ENCODE measurements around the gene IL22RA2. TPM values are rescaled to one million over a fixed set of nuclear protein-coding genes. Genes with fewer than 3 reads are reported as not detected.

Gene IL22RA2
- total and polyA plus RNA-seq, 9 of the 15 experiments (the other 6 are each of a cell fraction or from before 2014, with no cell fraction given), result 0.03 TPM; not detected in 8

DNA sequence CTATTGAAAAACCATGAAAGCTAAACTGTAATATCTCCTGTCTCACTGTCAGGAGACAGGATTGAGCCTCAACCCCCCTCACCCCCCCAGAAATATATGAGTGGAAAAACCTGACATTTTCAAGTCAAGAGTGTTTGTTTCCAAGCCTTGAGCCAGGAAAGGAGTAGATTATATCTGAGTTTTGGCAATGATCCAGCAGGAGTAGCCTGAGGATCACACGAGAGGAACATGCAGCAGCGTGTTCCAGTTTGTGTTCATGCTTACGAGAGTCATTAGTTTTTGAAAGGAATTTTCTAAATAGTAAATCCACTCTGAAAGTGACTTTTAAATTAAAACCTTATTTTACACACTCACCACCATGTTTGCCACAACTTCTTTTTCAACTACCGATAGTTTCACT, 15.8 kb downstream of the IL22RA2 start (continued):
- TF ChIP-seq NFIC (IDR thresholded peaks at IDR 0.05) (peak; percentile 90), CREB1 (IDR thresholded peaks at IDR 0.05) (no peak), CREB1 (CRISPR knock-in tag; IDR thresholded peaks at IDR 0.05) (no peak), ZNF766 (CRISPR knock-in tag; conservative IDR thresholded peaks at IDR 0.05) (no peak), RBM25 (IDR thresholded peaks at IDR 0.05; ENCODE audit: low read depth, low read length, severe bottlenecking) (no peak)
- TF ChIP-seq, protein P1, sequence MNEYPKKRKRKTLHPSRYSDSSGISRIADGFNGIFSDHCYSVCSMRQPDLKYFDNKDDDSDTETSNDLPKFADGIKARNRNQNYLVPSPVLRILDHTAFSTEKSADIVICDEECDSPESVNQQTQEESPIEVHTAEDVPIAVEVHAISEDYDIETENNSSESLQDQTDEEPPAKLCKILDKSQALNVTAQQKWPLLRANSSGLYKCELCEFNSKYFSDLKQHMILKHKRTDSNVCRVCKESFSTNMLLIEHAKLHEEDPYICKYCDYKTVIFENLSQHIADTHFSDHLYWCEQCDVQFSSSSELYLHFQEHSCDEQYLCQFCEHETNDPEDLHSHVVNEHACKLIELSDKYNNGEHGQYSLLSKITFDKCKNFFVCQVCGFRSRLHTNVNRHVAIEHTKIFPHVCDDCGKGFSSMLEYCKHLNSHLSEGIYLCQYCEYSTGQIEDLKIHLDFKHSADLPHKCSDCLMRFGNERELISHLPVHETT (CRISPR knock-in tag; conservative IDR thresholded peaks at IDR 0.05 in 1 of 2, IDR thresholded peaks at IDR 0.05 in 1 of 2), result 0 out of 4 replicates have a peak, but pooled peaks of 1 of the 2 experiments have one; percentile 42
- TF ChIP-seq, protein P2, sequence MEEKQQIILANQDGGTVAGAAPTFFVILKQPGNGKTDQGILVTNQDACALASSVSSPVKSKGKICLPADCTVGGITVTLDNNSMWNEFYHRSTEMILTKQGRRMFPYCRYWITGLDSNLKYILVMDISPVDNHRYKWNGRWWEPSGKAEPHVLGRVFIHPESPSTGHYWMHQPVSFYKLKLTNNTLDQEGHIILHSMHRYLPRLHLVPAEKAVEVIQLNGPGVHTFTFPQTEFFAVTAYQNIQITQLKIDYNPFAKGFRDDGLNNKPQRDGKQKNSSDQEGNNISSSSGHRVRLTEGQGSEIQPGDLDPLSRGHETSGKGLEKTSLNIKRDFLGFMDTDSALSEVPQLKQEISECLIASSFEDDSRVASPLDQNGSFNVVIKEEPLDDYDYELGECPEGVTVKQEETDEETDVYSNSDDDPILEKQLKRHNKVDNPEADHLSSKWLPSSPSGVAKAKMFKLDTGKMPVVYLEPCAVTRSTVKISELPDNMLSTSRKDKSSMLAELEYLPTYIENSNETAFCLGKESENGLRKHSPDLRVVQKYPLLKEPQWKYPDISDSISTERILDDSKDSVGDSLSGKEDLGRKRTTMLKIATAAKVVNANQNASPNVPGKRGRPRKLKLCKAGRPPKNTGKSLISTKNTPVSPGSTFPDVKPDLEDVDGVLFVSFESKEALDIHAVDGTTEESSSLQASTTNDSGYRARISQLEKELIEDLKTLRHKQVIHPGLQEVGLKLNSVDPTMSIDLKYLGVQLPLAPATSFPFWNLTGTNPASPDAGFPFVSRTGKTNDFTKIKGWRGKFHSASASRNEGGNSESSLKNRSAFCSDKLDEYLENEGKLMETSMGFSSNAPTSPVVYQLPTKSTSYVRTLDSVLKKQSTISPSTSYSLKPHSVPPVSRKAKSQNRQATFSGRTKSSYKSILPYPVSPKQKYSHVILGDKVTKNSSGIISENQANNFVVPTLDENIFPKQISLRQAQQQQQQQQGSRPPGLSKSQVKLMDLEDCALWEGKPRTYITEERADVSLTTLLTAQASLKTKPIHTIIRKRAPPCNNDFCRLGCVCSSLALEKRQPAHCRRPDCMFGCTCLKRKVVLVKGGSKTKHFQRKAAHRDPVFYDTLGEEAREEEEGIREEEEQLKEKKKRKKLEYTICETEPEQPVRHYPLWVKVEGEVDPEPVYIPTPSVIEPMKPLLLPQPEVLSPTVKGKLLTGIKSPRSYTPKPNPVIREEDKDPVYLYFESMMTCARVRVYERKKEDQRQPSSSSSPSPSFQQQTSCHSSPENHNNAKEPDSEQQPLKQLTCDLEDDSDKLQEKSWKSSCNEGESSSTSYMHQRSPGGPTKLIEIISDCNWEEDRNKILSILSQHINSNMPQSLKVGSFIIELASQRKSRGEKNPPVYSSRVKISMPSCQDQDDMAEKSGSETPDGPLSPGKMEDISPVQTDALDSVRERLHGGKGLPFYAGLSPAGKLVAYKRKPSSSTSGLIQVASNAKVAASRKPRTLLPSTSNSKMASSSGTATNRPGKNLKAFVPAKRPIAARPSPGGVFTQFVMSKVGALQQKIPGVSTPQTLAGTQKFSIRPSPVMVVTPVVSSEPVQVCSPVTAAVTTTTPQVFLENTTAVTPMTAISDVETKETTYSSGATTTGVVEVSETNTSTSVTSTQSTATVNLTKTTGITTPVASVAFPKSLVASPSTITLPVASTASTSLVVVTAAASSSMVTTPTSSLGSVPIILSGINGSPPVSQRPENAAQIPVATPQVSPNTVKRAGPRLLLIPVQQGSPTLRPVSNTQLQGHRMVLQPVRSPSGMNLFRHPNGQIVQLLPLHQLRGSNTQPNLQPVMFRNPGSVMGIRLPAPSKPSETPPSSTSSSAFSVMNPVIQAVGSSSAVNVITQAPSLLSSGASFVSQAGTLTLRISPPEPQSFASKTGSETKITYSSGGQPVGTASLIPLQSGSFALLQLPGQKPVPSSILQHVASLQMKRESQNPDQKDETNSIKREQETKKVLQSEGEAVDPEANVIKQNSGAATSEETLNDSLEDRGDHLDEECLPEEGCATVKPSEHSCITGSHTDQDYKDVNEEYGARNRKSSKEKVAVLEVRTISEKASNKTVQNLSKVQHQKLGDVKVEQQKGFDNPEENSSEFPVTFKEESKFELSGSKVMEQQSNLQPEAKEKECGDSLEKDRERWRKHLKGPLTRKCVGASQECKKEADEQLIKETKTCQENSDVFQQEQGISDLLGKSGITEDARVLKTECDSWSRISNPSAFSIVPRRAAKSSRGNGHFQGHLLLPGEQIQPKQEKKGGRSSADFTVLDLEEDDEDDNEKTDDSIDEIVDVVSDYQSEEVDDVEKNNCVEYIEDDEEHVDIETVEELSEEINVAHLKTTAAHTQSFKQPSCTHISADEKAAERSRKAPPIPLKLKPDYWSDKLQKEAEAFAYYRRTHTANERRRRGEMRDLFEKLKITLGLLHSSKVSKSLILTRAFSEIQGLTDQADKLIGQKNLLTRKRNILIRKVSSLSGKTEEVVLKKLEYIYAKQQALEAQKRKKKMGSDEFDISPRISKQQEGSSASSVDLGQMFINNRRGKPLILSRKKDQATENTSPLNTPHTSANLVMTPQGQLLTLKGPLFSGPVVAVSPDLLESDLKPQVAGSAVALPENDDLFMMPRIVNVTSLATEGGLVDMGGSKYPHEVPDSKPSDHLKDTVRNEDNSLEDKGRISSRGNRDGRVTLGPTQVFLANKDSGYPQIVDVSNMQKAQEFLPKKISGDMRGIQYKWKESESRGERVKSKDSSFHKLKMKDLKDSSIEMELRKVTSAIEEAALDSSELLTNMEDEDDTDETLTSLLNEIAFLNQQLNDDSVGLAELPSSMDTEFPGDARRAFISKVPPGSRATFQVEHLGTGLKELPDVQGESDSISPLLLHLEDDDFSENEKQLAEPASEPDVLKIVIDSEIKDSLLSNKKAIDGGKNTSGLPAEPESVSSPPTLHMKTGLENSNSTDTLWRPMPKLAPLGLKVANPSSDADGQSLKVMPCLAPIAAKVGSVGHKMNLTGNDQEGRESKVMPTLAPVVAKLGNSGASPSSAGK (IDR thresholded peaks at IDR 0.05), result 0 out of 2 replicates have a peak, but pooled peaks have one; percentile 29
- TF ChIP-seq, protein P3, sequence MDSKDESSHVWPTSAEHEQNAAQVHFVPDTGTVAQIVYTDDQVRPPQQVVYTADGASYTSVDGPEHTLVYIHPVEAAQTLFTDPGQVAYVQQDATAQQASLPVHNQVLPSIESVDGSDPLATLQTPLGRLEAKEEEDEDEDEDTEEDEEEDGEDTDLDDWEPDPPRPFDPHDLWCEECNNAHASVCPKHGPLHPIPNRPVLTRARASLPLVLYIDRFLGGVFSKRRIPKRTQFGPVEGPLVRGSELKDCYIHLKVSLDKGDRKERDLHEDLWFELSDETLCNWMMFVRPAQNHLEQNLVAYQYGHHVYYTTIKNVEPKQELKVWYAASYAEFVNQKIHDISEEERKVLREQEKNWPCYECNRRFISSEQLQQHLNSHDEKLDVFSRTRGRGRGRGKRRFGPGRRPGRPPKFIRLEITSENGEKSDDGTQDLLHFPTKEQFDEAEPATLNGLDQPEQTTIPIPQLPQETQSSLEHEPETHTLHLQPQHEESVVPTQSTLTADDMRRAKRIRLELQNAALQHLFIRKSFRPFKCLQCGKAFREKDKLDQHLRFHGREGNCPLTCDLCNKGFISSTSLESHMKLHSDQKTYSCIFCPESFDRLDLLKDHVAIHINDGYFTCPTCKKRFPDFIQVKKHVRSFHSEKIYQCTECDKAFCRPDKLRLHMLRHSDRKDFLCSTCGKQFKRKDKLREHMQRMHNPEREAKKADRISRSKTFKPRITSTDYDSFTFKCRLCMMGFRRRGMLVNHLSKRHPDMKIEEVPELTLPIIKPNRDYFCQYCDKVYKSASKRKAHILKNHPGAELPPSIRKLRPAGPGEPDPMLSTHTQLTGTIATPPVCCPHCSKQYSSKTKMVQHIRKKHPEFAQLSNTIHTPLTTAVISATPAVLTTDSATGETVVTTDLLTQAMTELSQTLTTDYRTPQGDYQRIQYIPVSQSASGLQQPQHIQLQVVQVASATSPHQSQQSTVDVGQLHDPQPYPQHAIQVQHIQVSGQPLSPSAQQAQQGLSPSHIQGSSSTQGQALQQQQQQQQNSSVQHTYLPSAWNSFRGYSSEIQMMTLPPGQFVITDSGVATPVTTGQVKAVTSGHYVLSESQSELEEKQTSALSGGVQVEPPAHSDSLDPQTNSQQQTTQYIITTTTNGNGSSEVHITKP (IDR thresholded peaks at IDR 0.05; ENCODE audit: partially characterized antibody), result peak; percentile 28

Data from K562 (cell line).